Karpas-422 (cell line): ENCODE data around the gene U2AF1. TPM values are rescaled to one million over a fixed set of nuclear protein-coding genes. Genes with fewer than 3 reads are reported as not detected.
"Not testable (repeated sequence)": the region's sequence is repeated elsewhere in the genome, so short reads cannot be mapped to it uniquely, and the experiment has no call there.

Experiments used
- DNase-seq: peaks from one replicate; pipeline ENCODE4 v3.0.0-alpha.2; 2015
- H2AFZ ChIP-seq: fragments of 200-600 bp; sonication (generic); 2 replicates; pipeline ENCODE4 v1.6.1; 2014; ENCODE audit warnings: antibody characterized with exemption, low read length, mixed read lengths
- H3K27ac ChIP-seq: fragments of 200-600 bp; sonication (generic); 2 replicates; pipeline ENCODE4 v1.5.1; 2014; ENCODE audit warnings: mild to moderate bottlenecking, low read length, moderate library complexity
- H3K27me3 ChIP-seq: fragments of 200-600 bp; sonication (generic); 2 replicates; pipeline ENCODE4 v1.6.1; 2014; ENCODE audit warnings: low read length, mixed read lengths
- H3K36me3 ChIP-seq: fragments of 200-600 bp; sonication (generic); 2 replicates; pipeline ENCODE4 v1.6.1; 2014; ENCODE audit warnings: low read length, mixed read lengths; ENCODE audit not compliant: insufficient read depth
- H3K4me1 ChIP-seq: fragments of 200-600 bp; sonication (generic); 2 replicates; pipeline ENCODE4 v1.6.1; 2014; ENCODE audit warnings: mild to moderate bottlenecking, low read length, mixed read lengths
- H3K4me2 ChIP-seq: fragments of 200-600 bp; sonication (generic); 2 replicates; pipeline ENCODE4 v1.6.1; 2014; ENCODE audit warnings: low read length, low read depth, mild to moderate bottlenecking; ENCODE audit not compliant: poor library complexity, severe bottlenecking
- H3K4me3 ChIP-seq: fragments of 200-600 bp; sonication (generic); 2 replicates; pipeline ENCODE4 v1.5.1; 2014; ENCODE audit warnings: mild to moderate bottlenecking, antibody characterized with exemption, low read length, mixed read lengths
- H3K79me2 ChIP-seq: fragments of 200-600 bp; sonication (generic); 2 replicates; pipeline ENCODE4 v1.6.1; 2014; ENCODE audit warnings: mild to moderate bottlenecking, low read length, mixed read lengths
- H3K9ac ChIP-seq: fragments of 200-600 bp; sonication (generic); 2 replicates; pipeline ENCODE4 v1.6.0; 2014; ENCODE audit warnings: low read length
- H3K9me2 ChIP-seq: fragments of 200-600 bp; sonication (generic), shearing (Covaris generic); replicated peaks from 2 replicates; pipeline ENCODE4 v1.6.0; 2014; ENCODE audit warnings: mild to moderate bottlenecking, low read length, moderate library complexity; ENCODE audit not compliant: insufficient read depth
- H3K9me3 ChIP-seq: fragments of 300-700, 200-600 bp; sonication (generic); 2 replicates; pipeline ENCODE4 v1.6.1; 2014; ENCODE audit warnings: low read length, mixed read lengths
- H4K20me1 ChIP-seq: fragments of 200-600 bp; sonication (generic); 2 replicates; pipeline ENCODE4 v1.6.1; 2014; ENCODE audit warnings: mild to moderate bottlenecking, antibody characterized with exemption, low read length, low read depth; ENCODE audit not compliant: insufficient read depth
- total RNA-seq: library from RNA; depleted of rRNA; stranded (reverse); fragments of >200 nt; shearing (Covaris generic); gene quantifications from 2 replicates; pipeline ENCODE4 v1.2.3, GENCODE V29; 2014; ENCODE audit warnings: low replicate concordance; rRNA removed

U2AF1 gene, protein sequence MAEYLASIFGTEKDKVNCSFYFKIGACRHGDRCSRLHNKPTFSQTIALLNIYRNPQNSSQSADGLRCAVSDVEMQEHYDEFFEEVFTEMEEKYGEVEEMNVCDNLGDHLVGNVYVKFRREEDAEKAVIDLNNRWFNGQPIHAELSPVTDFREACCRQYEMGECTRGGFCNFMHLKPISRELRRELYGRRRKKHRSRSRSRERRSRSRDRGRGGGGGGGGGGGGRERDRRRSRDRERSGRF
- total RNA-seq: 33.0 and 53.7 TPM in 2 replicates

DNA sequence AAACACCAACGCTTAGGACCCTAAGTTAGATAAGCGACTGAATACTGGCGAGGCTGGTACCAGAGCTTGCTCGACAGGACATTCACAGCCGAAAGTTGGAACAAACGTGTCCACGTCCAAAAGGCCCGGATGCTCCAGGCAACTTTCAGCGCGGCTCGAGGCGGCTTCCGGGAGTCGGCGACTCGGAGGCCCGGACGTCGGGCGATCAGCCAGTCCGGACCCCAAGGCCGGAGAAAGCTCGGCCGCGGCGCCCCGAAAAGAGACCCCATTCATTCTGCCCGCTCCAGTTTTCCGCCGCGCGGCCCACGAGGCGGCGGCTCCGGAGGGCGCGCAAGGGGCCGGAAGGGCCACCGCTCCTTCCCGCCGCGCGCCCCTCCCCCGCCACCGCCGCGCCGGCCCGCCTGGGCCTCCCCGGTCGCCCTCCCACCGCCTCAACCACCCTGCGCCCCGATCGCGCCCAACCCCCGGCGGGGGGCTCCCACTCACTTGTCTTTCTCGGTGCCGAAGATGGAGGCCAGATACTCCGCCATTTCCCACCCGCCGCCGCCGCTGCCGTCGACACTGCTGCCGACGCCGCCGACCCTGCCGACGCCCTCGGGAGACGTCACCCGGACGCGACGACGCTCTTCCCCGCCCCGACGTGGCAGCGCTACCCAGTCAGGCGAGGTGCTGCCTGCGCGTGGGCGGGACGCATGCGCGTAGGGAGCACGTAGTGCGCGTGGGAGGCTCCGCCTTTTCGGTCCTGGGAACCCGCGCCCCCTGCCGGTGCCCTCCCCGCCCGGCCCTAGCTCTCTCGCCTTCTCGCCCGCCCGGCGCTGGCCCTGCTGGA lies at the start of gene U2AF1:
TSS of gene U2AF1 (minus strand) at position 606 of the 829 bp plus-strand sequence. CDS start at position 530, 76 bp downstream.
- DNase-seq: peak; percentile 44
- not testable (repeated sequence) for H4K20me1 ChIP-seq, H3K27me3 ChIP-seq, H3K9me2 ChIP-seq, H3K4me2 ChIP-seq, H3K36me3 ChIP-seq, H3K27ac ChIP-seq, H3K79me2 ChIP-seq, H3K9me3 ChIP-seq, H3K4me1 ChIP-seq, H2AFZ ChIP-seq
- peak within 1 kb of the TSS; percentile 27; the same call in 1 of the 2 replicates for H3K4me3 ChIP-seq
- H3K9ac ChIP-seq: peak within 1 kb of the TSS; percentile 60

DNA sequence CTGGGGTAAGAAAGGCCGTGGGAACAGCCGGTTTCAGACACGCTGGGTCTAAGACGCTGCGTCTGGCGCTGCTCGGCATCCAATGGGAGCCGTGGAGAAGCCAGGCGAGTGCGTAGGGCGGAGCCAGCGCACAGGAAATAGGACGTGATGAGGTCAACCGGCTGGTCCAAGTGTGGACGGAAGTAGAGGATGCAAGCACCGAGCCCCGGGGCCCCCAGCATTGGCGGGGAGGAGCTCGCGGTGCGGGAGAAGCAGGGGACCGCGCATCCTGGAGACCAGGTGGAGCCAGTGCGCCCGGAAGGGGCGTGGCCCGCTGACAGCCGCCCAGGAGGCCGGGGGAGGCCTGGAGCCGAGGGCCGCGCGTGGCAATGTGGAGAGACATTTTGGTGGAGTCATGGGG lies 46.2 kb upstream of the U2AF1 start:
- H3K36me3 ChIP-seq, H3K79me2 ChIP-seq, H3K9me2 ChIP-seq, H3K4me1 ChIP-seq, H3K9me3 ChIP-seq, H3K27ac ChIP-seq, DNase-seq, H3K27me3 ChIP-seq, H4K20me1 ChIP-seq, H3K4me2 ChIP-seq, H3K4me3 ChIP-seq, H2AFZ ChIP-seq, H3K9ac ChIP-seq: not testable (repeated sequence)

DNA sequence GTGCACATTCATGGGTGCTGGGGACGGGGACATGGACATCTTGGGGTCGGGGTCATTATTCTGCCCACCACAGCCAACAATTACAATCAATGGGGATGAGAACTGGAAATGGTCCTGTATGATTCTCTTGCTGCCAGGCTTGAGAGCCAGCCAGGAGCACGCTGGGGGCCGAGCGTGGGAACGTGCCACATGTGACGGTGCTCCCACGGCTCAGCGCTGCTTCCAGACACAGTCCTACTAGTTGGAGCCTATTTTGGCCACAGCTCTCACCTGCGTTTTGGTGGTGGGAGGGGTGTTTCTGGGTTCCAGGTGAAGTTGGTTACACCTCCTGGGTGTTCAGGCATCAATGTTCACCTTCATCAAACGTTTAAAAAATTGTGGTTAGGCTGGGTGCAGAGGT lies 42.0 kb upstream of the U2AF1 start:
- H3K4me2 ChIP-seq, H3K79me2 ChIP-seq, H3K27me3 ChIP-seq, H3K9ac ChIP-seq, H3K36me3 ChIP-seq, H4K20me1 ChIP-seq, H3K9me2 ChIP-seq, H3K4me1 ChIP-seq, H3K4me3 ChIP-seq, H3K27ac ChIP-seq, H3K9me3 ChIP-seq, H2AFZ ChIP-seq, DNase-seq: not testable (repeated sequence)

DNA sequence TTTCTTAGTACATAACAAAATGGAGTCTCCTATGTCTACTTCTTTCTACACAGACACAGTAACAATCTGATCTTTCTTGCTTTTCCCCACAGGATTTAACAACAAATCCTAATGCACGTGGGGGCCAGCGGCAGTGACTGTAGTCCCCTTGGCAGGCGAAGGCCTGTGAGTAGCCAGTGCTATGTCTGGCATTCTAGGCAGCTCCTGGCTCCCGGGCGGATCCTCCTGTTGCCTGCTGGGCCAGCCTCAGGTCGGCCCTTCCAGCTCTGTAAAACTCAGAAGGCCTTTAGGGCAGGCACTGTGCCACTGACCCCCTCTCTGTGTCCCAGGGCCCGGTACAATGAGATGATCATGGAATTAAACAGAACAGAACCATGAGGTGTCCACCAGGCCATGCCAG lies 40.6 kb upstream of the U2AF1 start:
- H3K4me3 ChIP-seq, H3K9me3 ChIP-seq, H2AFZ ChIP-seq, H3K27me3 ChIP-seq, H4K20me1 ChIP-seq, H3K4me1 ChIP-seq, H3K27ac ChIP-seq, H3K9ac ChIP-seq, H3K79me2 ChIP-seq, H3K4me2 ChIP-seq, H3K9me2 ChIP-seq, H3K36me3 ChIP-seq, DNase-seq: not testable (repeated sequence)

DNA sequence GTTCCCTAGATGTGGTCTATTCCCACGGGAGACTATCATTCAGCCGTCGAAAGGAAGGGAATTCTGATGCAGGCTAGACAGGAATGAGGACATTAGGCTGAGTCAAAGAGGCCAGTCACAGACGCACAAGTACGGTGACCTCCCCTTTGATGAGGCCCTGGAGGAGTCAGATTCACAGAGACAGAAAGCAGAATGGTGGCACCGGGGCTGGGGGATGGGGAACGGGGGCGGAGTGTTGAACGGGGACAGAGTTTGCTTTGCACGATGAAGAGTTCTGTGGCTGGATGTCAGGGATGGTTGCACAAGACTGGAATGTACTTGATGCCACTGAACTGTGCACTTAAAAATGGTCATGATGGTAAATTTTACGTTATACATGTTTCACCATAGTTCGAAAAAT lies 39.3 kb upstream of the U2AF1 start:
- not testable (repeated sequence) for H3K9ac ChIP-seq, H3K79me2 ChIP-seq, H3K9me2 ChIP-seq, H3K9me3 ChIP-seq, H2AFZ ChIP-seq, DNase-seq, H3K36me3 ChIP-seq, H3K27me3 ChIP-seq, H3K4me2 ChIP-seq, H4K20me1 ChIP-seq, H3K27ac ChIP-seq, H3K4me1 ChIP-seq, H3K4me3 ChIP-seq

DNA sequence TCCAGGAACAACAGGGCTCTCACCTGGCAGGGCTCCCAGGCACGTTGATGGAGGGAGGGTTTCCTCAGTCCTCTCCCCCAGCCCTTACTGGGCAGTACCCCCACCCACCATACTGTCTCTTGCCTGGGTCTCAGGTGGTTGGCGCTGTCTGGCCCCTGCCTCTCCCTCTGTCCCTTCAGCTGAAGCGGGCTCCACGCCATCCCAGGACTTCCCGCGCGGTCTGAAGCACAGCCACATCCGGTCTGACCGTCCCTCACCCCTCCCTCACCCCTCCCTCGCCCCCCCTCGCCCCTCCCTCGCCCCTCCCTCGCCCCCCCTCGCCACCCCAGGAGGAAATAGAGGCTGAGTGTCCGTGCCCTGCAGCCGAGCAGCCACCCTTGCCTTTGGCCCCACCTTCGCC lies 34.0 kb upstream of the U2AF1 start:
- H2AFZ ChIP-seq, H3K27me3 ChIP-seq, H3K4me3 ChIP-seq, H3K4me1 ChIP-seq, H3K9me3 ChIP-seq, H3K79me2 ChIP-seq, H3K27ac ChIP-seq, H3K36me3 ChIP-seq, DNase-seq, H3K9ac ChIP-seq, H4K20me1 ChIP-seq, H3K9me2 ChIP-seq, H3K4me2 ChIP-seq: not testable (repeated sequence)

DNA sequence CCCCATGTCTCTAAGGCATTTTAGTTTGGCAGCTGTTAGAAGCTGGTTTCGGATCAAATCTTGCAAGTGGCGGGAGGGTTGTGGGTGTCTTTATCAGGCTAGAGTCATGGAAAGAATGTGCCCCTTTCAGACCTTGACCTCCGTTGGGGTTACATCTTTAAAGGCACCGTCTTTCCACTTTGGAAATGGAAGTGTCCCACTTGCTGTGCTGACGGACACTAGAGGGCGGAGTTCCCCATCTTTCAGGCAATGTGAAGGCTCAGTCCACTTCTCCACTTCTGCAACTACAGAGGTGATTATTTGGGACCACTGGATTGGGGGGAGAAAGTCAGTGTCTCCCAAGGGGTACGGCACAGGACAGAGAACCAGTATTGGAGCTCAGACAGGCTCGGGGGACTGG lies 31.6 kb upstream of the U2AF1 start:
- H4K20me1 ChIP-seq, H3K79me2 ChIP-seq, H3K9me3 ChIP-seq, H3K9me2 ChIP-seq, H3K36me3 ChIP-seq, H3K4me3 ChIP-seq, DNase-seq, H3K4me2 ChIP-seq, H3K9ac ChIP-seq, H2AFZ ChIP-seq, H3K27me3 ChIP-seq, H3K27ac ChIP-seq, H3K4me1 ChIP-seq: not testable (repeated sequence)

DNA sequence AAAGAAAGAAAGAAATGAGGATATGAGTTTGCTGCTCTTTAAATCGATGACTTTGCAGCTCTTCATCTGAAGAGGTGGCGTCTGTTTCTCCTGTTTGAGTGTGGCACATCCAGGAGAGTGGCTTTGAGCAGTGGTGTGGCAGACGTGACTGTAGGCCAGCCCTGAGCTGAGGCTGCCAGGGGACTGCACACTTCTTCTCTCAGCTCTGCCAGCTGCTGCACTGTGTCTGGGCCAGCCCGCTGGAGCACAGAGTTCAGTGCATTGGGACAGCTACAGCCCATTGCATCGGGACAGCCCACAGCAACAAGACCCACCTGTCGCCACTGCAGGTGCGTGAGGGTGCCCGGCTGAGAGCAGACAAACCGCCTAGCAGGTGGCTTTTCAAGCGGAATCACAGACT lies 27.1 kb upstream of the U2AF1 start:
- H4K20me1 ChIP-seq, H3K4me1 ChIP-seq, H3K9me2 ChIP-seq, H3K9ac ChIP-seq, H3K79me2 ChIP-seq, H2AFZ ChIP-seq, H3K9me3 ChIP-seq, DNase-seq, H3K4me2 ChIP-seq, H3K4me3 ChIP-seq, H3K27ac ChIP-seq, H3K27me3 ChIP-seq, H3K36me3 ChIP-seq: not testable (repeated sequence)
